Panc1 (cell line): ENCODE results near the gene SNCG. TPM values are rescaled to one million over a fixed set of nuclear protein-coding genes. Genes with fewer than 3 reads are reported as not detected.

Source experiments
- ATAC-seq: fragments of 200-7000 bp; cut with Tn5 transposase; 2 replicates; pipeline ENCODE4 v1.9.1; 2020; ENCODE audit warnings: mild to moderate bottlenecking, moderate library complexity
- BruUV-seq: library from RNA; stranded (reverse); fragments of 400-500 nt; replicated peaks from 2 replicates; lab custom pipeline; 2021; lab: Mats Ljungman, UMichigan
- CTCF ChIA-PET: fragments of 300-600 bp; sonication (Branson Sonifier 250); formaldehyde crosslinking; loops from one replicate; lab custom pipeline; 2022; ENCODE audit warnings: antibody characterized with exemption; lab: Charles Lee
- POLR2A ChIA-PET: fragments of 300-600 bp; sonication (Branson Sonifier 250); formaldehyde crosslinking; loops from one replicate; lab custom pipeline; 2022; ENCODE audit warnings: antibody characterized with exemption; lab: Charles Lee
- DNase-seq: peaks from one replicate; pipeline ENCODE4 v3.0.0-alpha.2; 2010; ENCODE audit warnings: low read depth, low spot score
- H3K27ac ChIP-seq: 2 replicates; pipeline ENCODE4 v1.5.1; 2011; ENCODE audit warnings: mild to moderate bottlenecking, low read length, inconsistent platforms
- H3K27me3 ChIP-seq: fragments of 200-500 bp; sonication (Bioruptor generic); 2 replicates; pipeline ENCODE4 v1.6.0; 2014; ENCODE audit warnings: low read length, inconsistent platforms; ENCODE audit not compliant: control insufficient read depth, insufficient read depth
- H3K36me3 ChIP-seq: fragments of 200-500 bp; sonication (Bioruptor generic); 2 replicates; pipeline ENCODE4 v1.5.1; 2014; ENCODE audit warnings: inconsistent platforms, mild to moderate bottlenecking, low read length, moderate library complexity; ENCODE audit not compliant: control insufficient read depth, insufficient read depth
- H3K4me1 ChIP-seq: 2 replicates; pipeline ENCODE4 v1.5.1; 2011; ENCODE audit warnings: inconsistent platforms, mild to moderate bottlenecking, low read length, moderate library complexity; ENCODE audit not compliant: control insufficient read depth, insufficient read depth
- H3K4me3 ChIP-seq, 2 experiments: 2 replicates each; pipeline ENCODE4 v1.5.1; 2011 to 2012; ENCODE audit warnings: low read depth in 2 of 2, low read length in 2 of 2, mild to moderate bottlenecking in 2 of 2, inconsistent platforms in 1 of 2, moderate library complexity in 1 of 2
- H3K9me3 ChIP-seq: fragments of 200-500 bp; sonication (Bioruptor generic); 2 replicates; pipeline ENCODE4 v1.5.1; 2014; ENCODE audit warnings: low read depth, mild to moderate bottlenecking, inconsistent platforms, low read length, moderate library complexity; ENCODE audit not compliant: control insufficient read depth, insufficient read depth
- POLR2AphosphoS5 ChIP-seq: IDR thresholded peaks from 2 replicates; pipeline ENCODE4 v1.6.1; 2012; ENCODE audit warnings: mild to moderate bottlenecking, low read depth, low read length, moderate library complexity
- SIN3A ChIP-seq: IDR thresholded peaks from 2 replicates; pipeline ENCODE4 v1.6.1; 2012; ENCODE audit warnings: low read depth, mild to moderate bottlenecking, low read length, moderate library complexity, borderline replicate concordance; ENCODE audit not compliant: insufficient read depth
- TCF7L2 ChIP-seq: IDR thresholded peaks from 2 replicates; pipeline ENCODE4 v1.6.1; 2011; ENCODE audit warnings: mild to moderate bottlenecking, low read depth, low read length, inconsistent platforms
- in situ Hi-C: cut with HindIII; loops from 2 replicates; pipeline ENCODE4 v1.10.0; 2016; ENCODE audit warnings: low sequenced_read_pairs, low pct_unique_long_range_greater_than_20kb
- intact Hi-C: fragments of 100-400 bp; cut with micrococcal nuclease; formaldehyde crosslinking; loops from one replicate; pipeline ENCODE4 v1.10.0; 2022; ENCODE audit not compliant: unreplicated experiment
- total RNA-seq: library from RNA; stranded (reverse); gene quantifications from one replicate; pipeline ENCODE4 v1.2.1, GENCODE V29; 2021; ENCODE audit not compliant: unreplicated experiment
- TF ChIP-seq, protein P1 (sequence below), 2 experiments: IDR thresholded peaks; 2 replicates each; pipeline ENCODE4 v1.6.1; 2011 to 2012; ENCODE audit warnings: low read depth in 2 of 2, control low read depth in 1 of 2, low read length in 1 of 2, mild to moderate bottlenecking in 1 of 2, moderate library complexity in 1 of 2; ENCODE audit not compliant: insufficient read depth in 1 of 2
- TF ChIP-seq, protein P2 (sequence below): fragments of 450-650 bp; IDR thresholded peaks from 2 replicates; pipeline ENCODE4 v1.5.1; 2017; ENCODE audit warnings: mild to moderate bottlenecking

The SNCG gene
- total RNA-seq, 1 experiment from 2014 or later, result 5.2 TPM

GRCh38 chr10:86971232-86971991 is 13.0 kb downstream of the SNCG start:
- ChIA-PET CTCF (interaction anchor here (1.3 kb wide), 1 partner anchor 11 kb away, joined by 6 read pairs; no protein-coding TSS in a partner anchor), POLR2A (no interaction called here)
- Histone ChIP-seq H3K36me3 (no peaks in the 10 kb centered on the region; the same call in 1 of the 2 replicates), H3K4me3 (peak overlapping the region; percentile 54 to 77), H3K27me3 (no peaks in the 10 kb centered on the region), H3K9me3 (no peaks in the 10 kb centered on the region), H3K4me1 (peaks cover 45% of the 10 kb centered on the region), H3K27ac (peak overlapping the region; percentile 79)
- peak; percentile 80 for DNase-seq
- intact Hi-C loops, result loop anchor here (5.0 kb wide), 1 partner anchor 121 kb away; the partner anchor contains the start of gene GLUD1
- in situ Hi-C loops, result no loop called here
- peak; percentile 75 for ATAC-seq
- peak; percentile 92 for TF ChIP-seq TCF7L2
- TF ChIP-seq POLR2AphosphoS5, result no peak; the same call in 1 of the 2 replicates
- TF ChIP-seq, protein P1, sequence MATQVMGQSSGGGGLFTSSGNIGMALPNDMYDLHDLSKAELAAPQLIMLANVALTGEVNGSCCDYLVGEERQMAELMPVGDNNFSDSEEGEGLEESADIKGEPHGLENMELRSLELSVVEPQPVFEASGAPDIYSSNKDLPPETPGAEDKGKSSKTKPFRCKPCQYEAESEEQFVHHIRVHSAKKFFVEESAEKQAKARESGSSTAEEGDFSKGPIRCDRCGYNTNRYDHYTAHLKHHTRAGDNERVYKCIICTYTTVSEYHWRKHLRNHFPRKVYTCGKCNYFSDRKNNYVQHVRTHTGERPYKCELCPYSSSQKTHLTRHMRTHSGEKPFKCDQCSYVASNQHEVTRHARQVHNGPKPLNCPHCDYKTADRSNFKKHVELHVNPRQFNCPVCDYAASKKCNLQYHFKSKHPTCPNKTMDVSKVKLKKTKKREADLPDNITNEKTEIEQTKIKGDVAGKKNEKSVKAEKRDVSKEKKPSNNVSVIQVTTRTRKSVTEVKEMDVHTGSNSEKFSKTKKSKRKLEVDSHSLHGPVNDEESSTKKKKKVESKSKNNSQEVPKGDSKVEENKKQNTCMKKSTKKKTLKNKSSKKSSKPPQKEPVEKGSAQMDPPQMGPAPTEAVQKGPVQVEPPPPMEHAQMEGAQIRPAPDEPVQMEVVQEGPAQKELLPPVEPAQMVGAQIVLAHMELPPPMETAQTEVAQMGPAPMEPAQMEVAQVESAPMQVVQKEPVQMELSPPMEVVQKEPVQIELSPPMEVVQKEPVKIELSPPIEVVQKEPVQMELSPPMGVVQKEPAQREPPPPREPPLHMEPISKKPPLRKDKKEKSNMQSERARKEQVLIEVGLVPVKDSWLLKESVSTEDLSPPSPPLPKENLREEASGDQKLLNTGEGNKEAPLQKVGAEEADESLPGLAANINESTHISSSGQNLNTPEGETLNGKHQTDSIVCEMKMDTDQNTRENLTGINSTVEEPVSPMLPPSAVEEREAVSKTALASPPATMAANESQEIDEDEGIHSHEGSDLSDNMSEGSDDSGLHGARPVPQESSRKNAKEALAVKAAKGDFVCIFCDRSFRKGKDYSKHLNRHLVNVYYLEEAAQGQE (IDR thresholded peaks at IDR 0.05; ENCODE audit: insufficient read depth in 1 of 2, low read depth in 2 of 2, low read length in 1 of 2), result no peak
- 0 out of 2 replicates have a peak, but pooled peaks have one; percentile 46 for TF ChIP-seq SIN3A
- BruUV-seq, result no TSS peak

DNA sequence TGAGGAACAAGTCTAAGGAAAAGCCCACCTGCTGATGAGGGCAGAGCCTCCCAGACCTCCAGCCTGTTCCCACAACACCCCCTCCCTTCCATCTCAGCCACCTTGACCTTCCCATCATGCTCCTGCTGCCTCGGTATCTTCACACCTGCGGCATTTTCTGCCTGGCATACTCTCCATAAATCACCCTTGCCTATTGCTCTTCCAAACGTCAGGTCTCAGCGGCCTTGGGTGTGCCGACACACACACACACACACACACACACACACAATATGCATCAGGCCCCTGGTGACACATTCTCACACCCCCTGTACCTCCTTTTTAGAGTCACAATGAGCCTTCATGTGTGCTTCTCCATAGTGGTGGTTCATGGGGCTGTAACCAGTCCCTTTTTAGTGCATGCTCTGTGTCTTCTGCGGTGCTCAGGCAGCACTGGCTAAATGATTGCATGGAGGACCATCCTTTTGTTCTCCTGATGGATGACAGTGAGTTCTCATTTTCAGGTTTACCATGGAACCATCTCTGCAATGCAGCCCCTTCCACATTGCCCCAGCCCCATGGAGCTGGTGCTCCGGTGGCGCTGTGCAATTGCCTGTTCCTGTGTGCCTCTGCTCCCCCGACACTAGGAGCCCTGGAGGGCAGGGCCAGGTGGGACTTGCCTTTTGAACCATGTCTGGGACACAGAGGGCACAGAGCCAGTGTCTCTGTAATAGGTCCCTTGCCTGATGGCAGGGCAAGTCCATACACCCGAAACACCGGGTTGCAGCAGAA is 14.4 kb downstream of the SNCG start:
- H3K27me3 ChIP-seq, result no peaks in the 10 kb centered on the region
- no peaks in the 10 kb centered on the region; the same call in 1 of the 2 replicates for H3K36me3 ChIP-seq
- CTCF ChIA-PET, result no interaction called here
- BruUV-seq, result no TSS peak
- intact Hi-C loops, result loop anchor here (5.0 kb wide), 1 partner anchor 120 kb away; the partner anchor contains the start of gene GLUD1
- TF ChIP-seq, protein P1 (IDR thresholded peaks at IDR 0.05; ENCODE audit: insufficient read depth in 1 of 2, low read depth in 2 of 2, low read length in 1 of 2), result no peak
- no peak for TF ChIP-seq POLR2AphosphoS5
- TF ChIP-seq, protein P2, sequence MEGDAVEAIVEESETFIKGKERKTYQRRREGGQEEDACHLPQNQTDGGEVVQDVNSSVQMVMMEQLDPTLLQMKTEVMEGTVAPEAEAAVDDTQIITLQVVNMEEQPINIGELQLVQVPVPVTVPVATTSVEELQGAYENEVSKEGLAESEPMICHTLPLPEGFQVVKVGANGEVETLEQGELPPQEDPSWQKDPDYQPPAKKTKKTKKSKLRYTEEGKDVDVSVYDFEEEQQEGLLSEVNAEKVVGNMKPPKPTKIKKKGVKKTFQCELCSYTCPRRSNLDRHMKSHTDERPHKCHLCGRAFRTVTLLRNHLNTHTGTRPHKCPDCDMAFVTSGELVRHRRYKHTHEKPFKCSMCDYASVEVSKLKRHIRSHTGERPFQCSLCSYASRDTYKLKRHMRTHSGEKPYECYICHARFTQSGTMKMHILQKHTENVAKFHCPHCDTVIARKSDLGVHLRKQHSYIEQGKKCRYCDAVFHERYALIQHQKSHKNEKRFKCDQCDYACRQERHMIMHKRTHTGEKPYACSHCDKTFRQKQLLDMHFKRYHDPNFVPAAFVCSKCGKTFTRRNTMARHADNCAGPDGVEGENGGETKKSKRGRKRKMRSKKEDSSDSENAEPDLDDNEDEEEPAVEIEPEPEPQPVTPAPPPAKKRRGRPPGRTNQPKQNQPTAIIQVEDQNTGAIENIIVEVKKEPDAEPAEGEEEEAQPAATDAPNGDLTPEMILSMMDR, result no peak
- TF ChIP-seq SIN3A, result no peak
- TF ChIP-seq TCF7L2, result no peak
- DNase-seq (no peak), ATAC-seq (no peak)
- no peaks in the 10 kb centered on the region for H3K9me3 ChIP-seq
- peaks cover 31% of the 10 kb centered on the region for H3K4me1 ChIP-seq
- H3K4me3 ChIP-seq, result no peak overlapping the region
- in situ Hi-C loops, result no loop called here
- POLR2A ChIA-PET, result no interaction called here
- H3K27ac ChIP-seq, result no peak overlapping the region
